ENCODE results near the gene WDFY4. TPM values are rescaled to one million over a fixed set of nuclear protein-coding genes. Genes with fewer than 3 reads are reported as not detected.

WDFY4 gene
- total RNA-seq, 1 donor = not detected

- no peak overlapping the region for H3K4me3 ChIP-seq (ENCODE audit: low read depth, low read length)
- TF ChIP-seq CTCF (IDR thresholded peaks at IDR 0.05; ENCODE audit: insufficient read depth, low read length) = no peak
- DNase-seq (ENCODE audit: low read depth) = no peak
Observed at GRCh38 chr10:48790457-48791044, 105.9 kb downstream of the WDFY4 start.

GRCh38 chr10:48791267-48791928 lies 106.7 kb downstream of the WDFY4 start:
- H3K4me3 ChIP-seq (ENCODE audit: low read depth, low read length) = no peak overlapping the region
- TF ChIP-seq CTCF (IDR thresholded peaks at IDR 0.05; ENCODE audit: insufficient read depth, low read length) = no peak
- DNase-seq (ENCODE audit: low read depth) = no peak

DNA sequence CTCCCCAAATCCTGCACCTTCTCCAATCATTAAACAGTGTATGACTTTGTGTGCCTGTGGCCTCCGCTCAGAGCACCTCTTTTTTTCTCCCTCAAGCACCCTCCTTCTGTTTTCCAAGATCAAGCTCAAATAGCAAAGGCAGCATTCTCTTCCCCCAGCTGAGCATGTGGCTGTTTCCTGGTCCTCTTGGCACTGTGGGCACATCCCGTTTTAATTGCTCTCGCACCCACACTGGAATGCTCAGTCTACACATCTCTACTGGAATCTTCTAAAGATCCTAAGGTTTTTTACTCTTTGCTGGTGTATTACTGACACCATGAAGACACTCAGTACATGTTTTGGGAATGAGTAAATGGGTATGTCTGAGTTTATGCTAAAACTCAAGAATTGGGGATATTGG lies 107.4 kb downstream of the WDFY4 start:
- TF ChIP-seq CTCF (IDR thresholded peaks at IDR 0.05; ENCODE audit: insufficient read depth, low read length) = no peak
- DNase-seq (ENCODE audit: low read depth) = no peak
- H3K4me3 ChIP-seq (ENCODE audit: low read depth, low read length) = no peak overlapping the region

DNA sequence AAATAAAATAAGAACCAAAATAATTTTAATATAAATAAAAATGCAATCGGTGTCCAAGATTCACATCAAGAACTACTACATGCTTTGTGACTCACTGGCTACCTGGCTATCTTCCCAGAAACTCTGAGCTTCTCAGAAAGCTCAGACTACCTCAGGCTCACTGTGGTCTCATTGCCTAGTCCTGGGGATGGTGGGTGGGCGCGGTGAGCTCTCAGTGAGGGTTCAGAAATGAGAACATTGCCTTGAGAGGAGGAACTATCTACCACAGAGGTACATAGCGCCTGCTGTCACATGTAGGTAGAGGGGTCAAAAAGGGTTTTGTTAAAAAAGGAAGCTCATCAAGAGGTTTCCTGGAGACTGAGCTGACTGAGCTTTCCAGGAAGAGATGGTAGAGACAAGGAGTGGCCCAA lies 108.0 kb downstream of the WDFY4 start:
- DNase-seq (ENCODE audit: low read depth) = peak; percentile 79
- no peak for TF ChIP-seq CTCF (IDR thresholded peaks at IDR 0.05; ENCODE audit: insufficient read depth, low read length)

GRCh38 chr10:48794074-48794473 lies 109.4 kb downstream of the WDFY4 start:
- DNase-seq (ENCODE audit: low read depth) = no peak
- no peak overlapping the region for H3K4me3 ChIP-seq (ENCODE audit: low read depth, low read length)
- no peak for TF ChIP-seq CTCF (IDR thresholded peaks at IDR 0.05; ENCODE audit: insufficient read depth, low read length)

More for the DNA sequence above, 108.0 kb downstream of the WDFY4 start:
- H3K4me3 ChIP-seq (ENCODE audit: low read depth, low read length) = no peak overlapping the region

GRCh38 chr10:48796713-48797245 lies 112.1 kb downstream of the WDFY4 start:
- TF ChIP-seq CTCF (IDR thresholded peaks at IDR 0.05; ENCODE audit: insufficient read depth, low read length) = no peak
- no peak overlapping the region for H3K4me3 ChIP-seq (ENCODE audit: low read depth, low read length)
- DNase-seq (ENCODE audit: low read depth) = no peak

Measured in fibroblast of the aortic adventitia (primary cell).